GM18951 (cell line): ENCODE data around the gene SLC8A2.

Source experiments
- POLR2A ChIP-seq: IDR thresholded peaks from 4 replicates; pipeline ENCODE4 v1.6.1; 2011; ENCODE audit warnings: mild to moderate bottlenecking; ENCODE audit not compliant: insufficient read length, insufficient read depth; ENCODE audit errors: extremely low read depth
- in situ Hi-C: fragments of 300-500 bp; cut with MboI; formaldehyde crosslinking; loops from one replicate; pipeline ENCODE4 v1.12.0; 2022; ENCODE audit warnings: low sequenced_read_pairs, mixed read lengths, inconsistent platforms; ENCODE audit not compliant: unreplicated experiment

Gene SLC8A2

GRCh38 chr19:47381653-47382279, 89.9 kb downstream of the SLC8A2 start:
- TF ChIP-seq POLR2A: no peak
- in situ Hi-C loops: no loop called here

GRCh38 chr19:47381121-47381520, 90.6 kb downstream of the SLC8A2 start:
- no peak for TF ChIP-seq POLR2A
- in situ Hi-C loops: no loop called here

GRCh38 chr19:47380559-47380958, 91.1 kb downstream of the SLC8A2 start:
- no peak for TF ChIP-seq POLR2A
- in situ Hi-C loops: no loop called here

- TF ChIP-seq POLR2A: no peak
- in situ Hi-C loops: no loop called here
Measured at GRCh38 chr19:47379381-47379938, 92.2 kb downstream of the SLC8A2 start.

GRCh38 chr19:47378246-47378645, 93.4 kb downstream of the SLC8A2 start:
- no peak for TF ChIP-seq POLR2A
- in situ Hi-C loops: no loop called here
